Right kidney (tissue), 1 donor: Measurements from ENCODE around the gene UBE3B.

Experiments used
- DNase-seq: peaks from one replicate; pipeline ENCODE4 v3.0.0-alpha.2; 2016

The UBE3B gene

GRCh38 chr12:109554761-109555160 is 77.3 kb downstream of the UBE3B start:
- DNase-seq = no peak

- no peak for DNase-seq
Observed at GRCh38 chr12:109555431-109556315, 78.2 kb downstream of the UBE3B start.

- no peak for DNase-seq
Observed at GRCh38 chr12:109557200-109557599, 79.8 kb downstream of the UBE3B start.

GRCh38 chr12:109557805-109558204 is 80.4 kb downstream of the UBE3B start:
- DNase-seq = no peak

GRCh38 chr12:109558374-109559199 is 81.2 kb downstream of the UBE3B start:
- DNase-seq = no peak

- DNase-seq = no peak
Observed at GRCh38 chr12:109559200-109559505, 81.7 kb downstream of the UBE3B start.

- DNase-seq = no peak
Observed at GRCh38 chr12:109559601-109560000, 82.2 kb downstream of the UBE3B start.

- no peak for DNase-seq
Observed at GRCh38 chr12:109560867-109561710, 83.7 kb downstream of the UBE3B start.

- DNase-seq = no peak
Observed at GRCh38 chr12:109561711-109562030, 84.2 kb downstream of the UBE3B start.

- no peak for DNase-seq
Observed at GRCh38 chr12:109562871-109563270, 85.4 kb downstream of the UBE3B start.

- DNase-seq = no peak
Observed at GRCh38 chr12:109563291-109564284, 86.2 kb downstream of the UBE3B start.

- DNase-seq = no peak
Observed at GRCh38 chr12:109566424-109566823, 89.0 kb downstream of the UBE3B start.

GRCh38 chr12:109567296-109567695 is 89.9 kb downstream of the UBE3B start:
- DNase-seq = no peak

GRCh38 chr12:109567967-109568366 is 90.5 kb downstream of the UBE3B start:
- DNase-seq = no peak

GRCh38 chr12:109568486-109568885 is 91.1 kb downstream of the UBE3B start:
- no peak for DNase-seq

- DNase-seq = no peak
Observed at GRCh38 chr12:109571773-109572505, 94.5 kb downstream of the UBE3B start.

GRCh38 chr12:109572506-109572845 is 95.0 kb downstream of the UBE3B start:
- DNase-seq = no peak

GRCh38 chr12:109573029-109573913 is 95.8 kb downstream of the UBE3B start, which contains the start of the genes MMAB and MVK:
TSS of gene MMAB (minus strand) at chr12:109573504. CDS start at chr12:109573480, 24 bp downstream.
TSS of gene MVK (plus strand) at chr12:109573794. CDS start at chr12:109574823, 1,029 bp downstream.
- peak; percentile 94 for DNase-seq

GRCh38 chr12:109573914-109574244 is 96.4 kb downstream of the UBE3B start:
- no peak for DNase-seq

- no peak for DNase-seq
Observed at GRCh38 chr12:109575683-109576082, 98.2 kb downstream of the UBE3B start.
